ENCODE results near the gene FRAS1. TPM values are rescaled to one million over a fixed set of nuclear protein-coding genes. Genes with fewer than 3 reads are reported as not detected.

FRAS1 gene
- polyA plus RNA-seq, 1 donor from 2014 or later: 2.8 TPM

DNA sequence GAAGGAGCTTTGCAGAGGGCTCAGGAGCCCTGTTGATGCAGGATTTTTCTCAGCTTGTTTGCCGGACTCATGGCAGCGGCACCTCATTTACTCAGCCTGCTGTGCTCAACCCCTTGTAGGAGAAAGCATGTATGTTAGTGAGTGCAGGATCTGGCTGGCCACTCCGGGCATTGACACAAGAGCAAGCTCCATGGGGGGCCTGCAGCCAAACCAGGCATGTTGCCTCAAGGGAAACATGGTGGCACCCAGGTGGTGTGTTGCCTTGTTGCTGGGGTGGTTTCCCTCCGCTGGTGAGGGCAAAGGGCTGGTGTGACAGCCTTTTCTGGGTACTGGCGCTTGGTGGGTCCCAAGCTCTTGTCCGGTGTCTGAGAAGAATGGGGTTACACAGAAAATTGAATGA lies 305.2 kb downstream of the FRAS1 start:
- Histone ChIP-seq H3F3A (ENCODE audit: insufficient read depth, low read length, poor library complexity, severe bottlenecking) (no peaks in the 10 kb centered on the region), H3K4me2 (ENCODE audit: low read length) (no peak overlapping the region), H4K20me1 (ENCODE audit: insufficient read depth) (no peaks in the 10 kb centered on the region), H2AFZ (ENCODE audit: low read depth, low read length) (no peak overlapping the region), H3K9ac (ENCODE audit: low read length) (no peak overlapping the region), H3K9me2 (ENCODE audit: insufficient read depth, low read length) (no peaks in the 10 kb centered on the region), H3K4me3 (ENCODE audit: low read length) (no peak overlapping the region), H3K27ac (ENCODE audit: low read length) (no peak overlapping the region), H3K36me3 (ENCODE audit: insufficient read depth, low read length) (no peaks in the 10 kb centered on the region), H3K79me2 (replicated peaks; ENCODE audit: insufficient read depth, low read length) (no peaks in the 10 kb centered on the region), H3K9me3 (ENCODE audit: low read length) (no peaks in the 10 kb centered on the region), H3K27me3 (ENCODE audit: insufficient read depth, low read depth, low read length) (no peaks in the 10 kb centered on the region)
- TF ChIP-seq, protein P1, sequence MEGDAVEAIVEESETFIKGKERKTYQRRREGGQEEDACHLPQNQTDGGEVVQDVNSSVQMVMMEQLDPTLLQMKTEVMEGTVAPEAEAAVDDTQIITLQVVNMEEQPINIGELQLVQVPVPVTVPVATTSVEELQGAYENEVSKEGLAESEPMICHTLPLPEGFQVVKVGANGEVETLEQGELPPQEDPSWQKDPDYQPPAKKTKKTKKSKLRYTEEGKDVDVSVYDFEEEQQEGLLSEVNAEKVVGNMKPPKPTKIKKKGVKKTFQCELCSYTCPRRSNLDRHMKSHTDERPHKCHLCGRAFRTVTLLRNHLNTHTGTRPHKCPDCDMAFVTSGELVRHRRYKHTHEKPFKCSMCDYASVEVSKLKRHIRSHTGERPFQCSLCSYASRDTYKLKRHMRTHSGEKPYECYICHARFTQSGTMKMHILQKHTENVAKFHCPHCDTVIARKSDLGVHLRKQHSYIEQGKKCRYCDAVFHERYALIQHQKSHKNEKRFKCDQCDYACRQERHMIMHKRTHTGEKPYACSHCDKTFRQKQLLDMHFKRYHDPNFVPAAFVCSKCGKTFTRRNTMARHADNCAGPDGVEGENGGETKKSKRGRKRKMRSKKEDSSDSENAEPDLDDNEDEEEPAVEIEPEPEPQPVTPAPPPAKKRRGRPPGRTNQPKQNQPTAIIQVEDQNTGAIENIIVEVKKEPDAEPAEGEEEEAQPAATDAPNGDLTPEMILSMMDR (IDR thresholded peaks at IDR 0.05; ENCODE audit: poor library complexity, severe bottlenecking): no peak
- TF ChIP-seq MXI1 (conservative IDR thresholded peaks at IDR 0.05; ENCODE audit: poor library complexity, severe bottlenecking) (no peak), EZH2 (IDR thresholded peaks at IDR 0.05; ENCODE audit: borderline replicate concordance, insufficient read depth, low read length, poor library complexity, severe bottlenecking) (no peak), EP300 (conservative IDR thresholded peaks at IDR 0.05; ENCODE audit: poor library complexity, severe bottlenecking) (no peak), SMC3 (conservative IDR thresholded peaks at IDR 0.05; ENCODE audit: poor library complexity) (no peak), TAF1 (IDR thresholded peaks at IDR 0.05; ENCODE audit: low read depth) (no peak), POLR2AphosphoS5 (IDR thresholded peaks at IDR 0.05) (no peak), RAD21 (conservative IDR thresholded peaks at IDR 0.05) (no peak)
- TF ChIP-seq, protein P2, sequence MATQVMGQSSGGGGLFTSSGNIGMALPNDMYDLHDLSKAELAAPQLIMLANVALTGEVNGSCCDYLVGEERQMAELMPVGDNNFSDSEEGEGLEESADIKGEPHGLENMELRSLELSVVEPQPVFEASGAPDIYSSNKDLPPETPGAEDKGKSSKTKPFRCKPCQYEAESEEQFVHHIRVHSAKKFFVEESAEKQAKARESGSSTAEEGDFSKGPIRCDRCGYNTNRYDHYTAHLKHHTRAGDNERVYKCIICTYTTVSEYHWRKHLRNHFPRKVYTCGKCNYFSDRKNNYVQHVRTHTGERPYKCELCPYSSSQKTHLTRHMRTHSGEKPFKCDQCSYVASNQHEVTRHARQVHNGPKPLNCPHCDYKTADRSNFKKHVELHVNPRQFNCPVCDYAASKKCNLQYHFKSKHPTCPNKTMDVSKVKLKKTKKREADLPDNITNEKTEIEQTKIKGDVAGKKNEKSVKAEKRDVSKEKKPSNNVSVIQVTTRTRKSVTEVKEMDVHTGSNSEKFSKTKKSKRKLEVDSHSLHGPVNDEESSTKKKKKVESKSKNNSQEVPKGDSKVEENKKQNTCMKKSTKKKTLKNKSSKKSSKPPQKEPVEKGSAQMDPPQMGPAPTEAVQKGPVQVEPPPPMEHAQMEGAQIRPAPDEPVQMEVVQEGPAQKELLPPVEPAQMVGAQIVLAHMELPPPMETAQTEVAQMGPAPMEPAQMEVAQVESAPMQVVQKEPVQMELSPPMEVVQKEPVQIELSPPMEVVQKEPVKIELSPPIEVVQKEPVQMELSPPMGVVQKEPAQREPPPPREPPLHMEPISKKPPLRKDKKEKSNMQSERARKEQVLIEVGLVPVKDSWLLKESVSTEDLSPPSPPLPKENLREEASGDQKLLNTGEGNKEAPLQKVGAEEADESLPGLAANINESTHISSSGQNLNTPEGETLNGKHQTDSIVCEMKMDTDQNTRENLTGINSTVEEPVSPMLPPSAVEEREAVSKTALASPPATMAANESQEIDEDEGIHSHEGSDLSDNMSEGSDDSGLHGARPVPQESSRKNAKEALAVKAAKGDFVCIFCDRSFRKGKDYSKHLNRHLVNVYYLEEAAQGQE (IDR thresholded peaks at IDR 0.05; ENCODE audit: borderline replicate concordance): no peak

DNA sequence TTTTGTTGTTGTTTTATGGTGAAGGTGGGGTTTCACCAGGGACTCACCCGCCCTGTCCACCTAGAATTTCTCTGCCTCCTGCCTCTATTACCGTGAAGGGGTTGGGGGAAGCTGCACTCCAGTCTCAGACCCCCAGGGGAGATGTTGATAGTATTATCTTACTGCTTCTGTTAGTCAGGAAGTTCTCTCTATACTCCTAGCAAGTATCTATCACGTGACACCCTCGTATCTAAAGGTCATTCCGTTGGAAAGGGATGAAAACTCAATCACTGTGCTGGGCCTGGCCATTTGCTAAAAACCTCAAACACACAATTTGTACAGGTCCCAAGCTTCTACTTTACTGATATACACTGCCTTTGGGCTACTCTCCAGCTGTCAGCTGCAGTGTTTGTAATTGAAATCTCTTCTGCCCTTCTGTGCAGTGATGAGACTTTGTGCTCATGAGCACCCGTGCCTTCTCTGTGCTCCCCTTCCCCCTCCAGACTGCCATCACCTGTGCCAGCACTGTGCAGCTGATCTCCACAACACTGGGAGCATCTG lies 306.0 kb downstream of the FRAS1 start:
- H3F3A ChIP-seq (ENCODE audit: insufficient read depth, low read length, poor library complexity, severe bottlenecking): no peaks in the 10 kb centered on the region
- no peaks in the 10 kb centered on the region for H3K9me3 ChIP-seq (ENCODE audit: low read length)
- no peaks in the 10 kb centered on the region for H3K36me3 ChIP-seq (ENCODE audit: insufficient read depth, low read length)
- H2AFZ ChIP-seq (ENCODE audit: low read depth, low read length): no peak overlapping the region
- H3K27me3 ChIP-seq (ENCODE audit: insufficient read depth, low read depth, low read length): no peaks in the 10 kb centered on the region
- TF ChIP-seq POLR2AphosphoS5 (IDR thresholded peaks at IDR 0.05) (no peak), MXI1 (conservative IDR thresholded peaks at IDR 0.05; ENCODE audit: poor library complexity, severe bottlenecking) (no peak), EP300 (conservative IDR thresholded peaks at IDR 0.05; ENCODE audit: poor library complexity, severe bottlenecking) (no peak), RAD21 (conservative IDR thresholded peaks at IDR 0.05) (no peak), SMC3 (conservative IDR thresholded peaks at IDR 0.05; ENCODE audit: poor library complexity) (no peak), EZH2 (IDR thresholded peaks at IDR 0.05; ENCODE audit: borderline replicate concordance, insufficient read depth, low read length, poor library complexity, severe bottlenecking) (no peak), TAF1 (IDR thresholded peaks at IDR 0.05; ENCODE audit: low read depth) (no peak)
- TF ChIP-seq, protein P2 (IDR thresholded peaks at IDR 0.05; ENCODE audit: borderline replicate concordance): no peak
- TF ChIP-seq, protein P1 (IDR thresholded peaks at IDR 0.05; ENCODE audit: poor library complexity, severe bottlenecking): no peak
- H3K9ac ChIP-seq (ENCODE audit: low read length): no peak overlapping the region
- H3K79me2 ChIP-seq (replicated peaks; ENCODE audit: insufficient read depth, low read length): no peaks in the 10 kb centered on the region
- H4K20me1 ChIP-seq (ENCODE audit: insufficient read depth): no peaks in the 10 kb centered on the region
- H3K27ac ChIP-seq (ENCODE audit: low read length): no peak overlapping the region
- no peaks in the 10 kb centered on the region for H3K9me2 ChIP-seq (ENCODE audit: insufficient read depth, low read length)
- no peak overlapping the region for H3K4me3 ChIP-seq (ENCODE audit: low read length)
- no peak overlapping the region for H3K4me2 ChIP-seq (ENCODE audit: low read length)

All from neural cell (in vitro differentiated cells).